KMS-11 (cell line): ENCODE data around the gene WRAP53.

Source experiments
- H2AFZ ChIP-seq: fragments of 200-600 bp; sonication (generic); 2 replicates; pipeline ENCODE4 v1.6.1; 2016; ENCODE audit warnings: antibody characterized with exemption, mixed run types, low read depth
- H3K27ac ChIP-seq: fragments of 200-600 bp; sonication (generic); 2 replicates; pipeline ENCODE4 v1.6.1; 2016; ENCODE audit warnings: mild to moderate bottlenecking, mixed run types
- H3K27me3 ChIP-seq: fragments of 200-600 bp; sonication (generic); 2 replicates; pipeline ENCODE4 v1.6.1; 2017; ENCODE audit warnings: mild to moderate bottlenecking, low read depth, mixed run types, moderate library complexity; ENCODE audit not compliant: insufficient read depth
- H3K36me3 ChIP-seq: fragments of 200-600 bp; sonication (generic); 2 replicates; pipeline ENCODE4 v1.6.1; 2017; ENCODE audit warnings: mild to moderate bottlenecking, mixed run types; ENCODE audit not compliant: insufficient read depth
- H3K4me1 ChIP-seq: fragments of 200-600 bp; sonication (generic); 2 replicates; pipeline ENCODE4 v1.6.1; 2016; ENCODE audit warnings: mild to moderate bottlenecking, low read depth, mixed run types; ENCODE audit not compliant: poor library complexity, severe bottlenecking
- H3K4me2 ChIP-seq: fragments of 200-600 bp; sonication (generic); 2 replicates; pipeline ENCODE4 v1.7.0; 2016; ENCODE audit warnings: mild to moderate bottlenecking, mixed run types
- H3K4me3 ChIP-seq: fragments of 200-600 bp; sonication (generic); IDR thresholded peaks from 2 replicates; pipeline ENCODE4 v1.6.1; 2017; ENCODE audit warnings: low read depth, low read length, mixed read lengths; ENCODE audit not compliant: insufficient read depth
- H3K79me2 ChIP-seq: fragments of 200-600 bp; sonication (generic); 2 replicates; pipeline ENCODE4 v1.6.1; 2016; ENCODE audit warnings: low read depth, mixed run types; ENCODE audit not compliant: insufficient read depth
- H3K9ac ChIP-seq: fragments of 200-600 bp; sonication (generic); 2 replicates; pipeline ENCODE4 v1.6.1; 2016; ENCODE audit warnings: mild to moderate bottlenecking, mixed run types
- H4K20me1 ChIP-seq: fragments of 200-600 bp; sonication (generic); 2 replicates; pipeline ENCODE4 v1.6.1; 2016; ENCODE audit warnings: mild to moderate bottlenecking, mixed run types; ENCODE audit not compliant: insufficient read depth
- TF ChIP-seq, protein P1 (sequence below): fragments of 200-600 bp; sonication (generic); conservative IDR thresholded peaks from 2 replicates; pipeline ENCODE4 v1.6.1; 2017; ENCODE audit warnings: low read depth, mild to moderate bottlenecking, antibody characterized with exemption, low read length, moderate library complexity, mixed read lengths

The WRAP53 gene

DNA sequence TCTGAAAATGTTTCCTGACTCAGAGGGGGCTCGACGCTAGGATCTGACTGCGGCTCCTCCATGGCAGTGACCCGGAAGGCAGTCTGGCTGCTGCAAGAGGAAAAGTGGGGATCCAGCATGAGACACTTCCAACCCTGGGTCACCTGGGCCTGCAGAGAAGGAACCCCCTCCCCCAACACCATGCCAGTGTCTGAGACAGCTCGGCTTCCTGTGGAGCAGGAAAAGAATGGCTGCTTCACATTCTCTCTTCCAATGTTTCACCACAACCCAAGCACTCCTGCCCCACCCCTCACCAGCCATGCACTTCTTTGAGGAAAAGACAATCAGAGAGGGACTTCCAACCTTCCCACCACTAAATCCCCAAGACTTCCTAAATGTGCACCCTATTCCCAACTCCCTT, 11.7 kb upstream of the WRAP53 start:
- Histone ChIP-seq H3K4me1 (no peaks in the 10 kb centered on the region), H3K36me3 (no peaks in the 10 kb centered on the region), H4K20me1 (no peaks in the 10 kb centered on the region), H3K4me3 (no peak overlapping the region), H3K4me2 (no peak overlapping the region), H3K79me2 (no peaks in the 10 kb centered on the region; the same call in 1 of the 2 replicates), H3K27ac (no peak overlapping the region), H3K27me3 (no peaks in the 10 kb centered on the region), H2AFZ (no peak overlapping the region), H3K9ac (no peak overlapping the region)
- TF ChIP-seq, protein P1, sequence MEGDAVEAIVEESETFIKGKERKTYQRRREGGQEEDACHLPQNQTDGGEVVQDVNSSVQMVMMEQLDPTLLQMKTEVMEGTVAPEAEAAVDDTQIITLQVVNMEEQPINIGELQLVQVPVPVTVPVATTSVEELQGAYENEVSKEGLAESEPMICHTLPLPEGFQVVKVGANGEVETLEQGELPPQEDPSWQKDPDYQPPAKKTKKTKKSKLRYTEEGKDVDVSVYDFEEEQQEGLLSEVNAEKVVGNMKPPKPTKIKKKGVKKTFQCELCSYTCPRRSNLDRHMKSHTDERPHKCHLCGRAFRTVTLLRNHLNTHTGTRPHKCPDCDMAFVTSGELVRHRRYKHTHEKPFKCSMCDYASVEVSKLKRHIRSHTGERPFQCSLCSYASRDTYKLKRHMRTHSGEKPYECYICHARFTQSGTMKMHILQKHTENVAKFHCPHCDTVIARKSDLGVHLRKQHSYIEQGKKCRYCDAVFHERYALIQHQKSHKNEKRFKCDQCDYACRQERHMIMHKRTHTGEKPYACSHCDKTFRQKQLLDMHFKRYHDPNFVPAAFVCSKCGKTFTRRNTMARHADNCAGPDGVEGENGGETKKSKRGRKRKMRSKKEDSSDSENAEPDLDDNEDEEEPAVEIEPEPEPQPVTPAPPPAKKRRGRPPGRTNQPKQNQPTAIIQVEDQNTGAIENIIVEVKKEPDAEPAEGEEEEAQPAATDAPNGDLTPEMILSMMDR = no peak

DNA sequence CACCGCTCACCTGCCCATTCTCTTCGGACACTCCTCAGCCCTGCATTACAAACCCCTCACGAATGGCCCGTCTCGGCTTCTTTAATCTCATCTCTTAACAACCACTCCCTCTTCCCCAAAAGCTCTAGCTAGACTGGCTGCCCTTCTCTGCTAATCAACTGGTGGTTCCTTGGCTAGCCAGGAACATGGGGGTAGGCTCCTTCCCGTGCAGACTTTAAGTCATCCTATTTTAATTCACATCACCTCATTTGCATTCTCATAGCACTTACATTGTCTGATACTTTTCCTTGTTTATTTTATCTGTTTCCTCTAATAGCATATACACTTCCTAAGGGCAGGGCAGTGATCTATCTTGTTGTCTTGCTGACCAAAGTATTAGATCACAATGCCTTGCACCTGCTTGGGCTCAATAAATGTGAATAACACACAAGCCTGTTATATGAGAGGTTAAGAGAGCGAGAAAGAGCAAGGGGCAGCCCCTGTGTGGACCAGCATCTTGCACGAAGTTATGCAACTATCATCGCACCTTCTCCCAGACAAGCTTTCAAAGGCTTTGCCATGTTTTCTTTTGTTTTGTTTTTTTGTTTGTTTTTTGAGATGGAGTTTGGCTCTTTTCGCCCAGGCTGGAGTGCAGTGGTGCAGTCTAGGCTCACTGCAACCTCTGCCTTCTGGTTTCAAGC, 10.7 kb upstream of the WRAP53 start:
- H3K9ac ChIP-seq = no peak overlapping the region
- no peaks in the 10 kb centered on the region for H3K36me3 ChIP-seq
- TF ChIP-seq, protein P1 = no peak
- no peak overlapping the region for H3K4me3 ChIP-seq
- H3K27ac ChIP-seq = no peak overlapping the region
- no peak overlapping the region for H2AFZ ChIP-seq
- H3K27me3 ChIP-seq = no peaks in the 10 kb centered on the region
- H3K4me2 ChIP-seq = no peak overlapping the region
- no peaks in the 10 kb centered on the region for H3K4me1 ChIP-seq
- H3K79me2 ChIP-seq = peaks cover 4% of the 10 kb centered on the region; the same call in 1 of the 2 replicates
- no peaks in the 10 kb centered on the region for H4K20me1 ChIP-seq

DNA sequence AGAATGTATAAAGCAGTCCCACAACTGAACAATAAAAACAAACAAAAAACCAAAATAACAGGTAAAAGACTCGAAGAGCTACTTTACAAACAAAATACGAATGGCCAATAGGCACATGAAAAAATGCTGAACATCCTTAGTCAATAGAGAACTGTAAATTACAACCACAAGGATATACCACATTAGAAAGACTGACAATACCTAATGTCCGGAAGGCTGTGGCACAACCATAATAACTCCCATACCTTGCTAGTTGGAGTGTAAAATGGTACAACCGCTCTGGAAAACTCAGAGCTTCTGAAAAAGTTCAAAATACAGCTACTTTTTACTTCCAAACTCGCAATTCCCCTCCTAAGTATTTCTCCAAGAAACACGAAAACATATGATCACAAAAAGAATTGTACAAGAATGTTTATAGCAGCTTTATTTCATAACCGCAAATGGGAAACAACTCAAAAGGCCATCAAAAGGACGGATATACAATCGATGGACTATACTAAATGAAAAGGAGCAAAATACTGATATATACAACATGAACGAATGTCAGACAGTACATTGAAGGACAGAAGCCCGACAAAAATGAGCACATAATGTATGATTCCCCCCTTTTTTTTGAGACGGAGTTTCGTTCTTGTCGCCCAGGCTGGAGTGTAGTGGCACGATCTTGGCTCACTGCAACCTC, 3.3 kb upstream of the WRAP53 start:
- no peak overlapping the region for H3K27ac ChIP-seq

GRCh38 chr17:7685533-7686221, 2.6 kb upstream of the WRAP53 start:
- peak overlapping the region; percentile 81 for H3K27ac ChIP-seq
- no peaks in the 10 kb centered on the region for H4K20me1 ChIP-seq
- no peaks in the 10 kb centered on the region for H3K36me3 ChIP-seq
- no peak overlapping the region for H3K4me3 ChIP-seq
- H3K4me1 ChIP-seq = no peaks in the 10 kb centered on the region
- no peaks in the 10 kb centered on the region for H3K27me3 ChIP-seq
- TF ChIP-seq, protein P1 = no peak
- H3K79me2 ChIP-seq = peaks cover 44% of the 10 kb centered on the region; the same call in 1 of the 2 replicates
- peak overlapping the region; percentile 33 for H3K4me2 ChIP-seq
- H2AFZ ChIP-seq = no peak overlapping the region
- H3K9ac ChIP-seq = peak overlapping the region; percentile 27; the same call in 1 of the 2 replicates

More for the DNA sequence above, 3.3 kb upstream of the WRAP53 start:
- Histone ChIP-seq H3K27me3 (no peaks in the 10 kb centered on the region), H3K4me1 (no peaks in the 10 kb centered on the region), H3K9ac (no peak overlapping the region), H3K36me3 (no peaks in the 10 kb centered on the region), H4K20me1 (no peaks in the 10 kb centered on the region), H3K4me2 (peak overlapping the region; percentile 21), H3K79me2 (peaks cover 44% of the 10 kb centered on the region; the same call in 1 of the 2 replicates), H2AFZ (no peak overlapping the region), H3K4me3 (no peak overlapping the region)
- TF ChIP-seq, protein P1 = no peak
